GM10847 (cell line): ENCODE results near the gene KLF16.

Source experiments
- POLR2A ChIP-seq: IDR thresholded peaks from 2 replicates; pipeline ENCODE4 v1.6.1; 2011; ENCODE audit not compliant: insufficient read length; ENCODE audit errors: extremely low read depth

KLF16 gene

GRCh38 chr19:1826557-1827521, 36.5 kb downstream of the KLF16 start:
- TF ChIP-seq POLR2A: no peak

- TF ChIP-seq POLR2A: no peak
Observed at GRCh38 chr19:1825909-1826556, 37.3 kb downstream of the KLF16 start.

- no peak for TF ChIP-seq POLR2A
Observed at GRCh38 chr19:1824252-1824622, 39.1 kb downstream of the KLF16 start.

GRCh38 chr19:1823539-1824251, 39.7 kb downstream of the KLF16 start:
- TF ChIP-seq POLR2A: no peak

GRCh38 chr19:1823020-1823419, 40.4 kb downstream of the KLF16 start:
- no peak for TF ChIP-seq POLR2A

- TF ChIP-seq POLR2A: no peak
Observed at GRCh38 chr19:1822210-1822609, 41.2 kb downstream of the KLF16 start.

- TF ChIP-seq POLR2A: no peak
Observed at GRCh38 chr19:1819341-1820255, 43.8 kb downstream of the KLF16 start.

GRCh38 chr19:1818549-1819195, 44.7 kb downstream of the KLF16 start:
- no peak for TF ChIP-seq POLR2A

GRCh38 chr19:1817553-1818179, 45.7 kb downstream of the KLF16 start:
- TF ChIP-seq POLR2A: no peak

GRCh38 chr19:1816530-1817298, 46.7 kb downstream of the KLF16 start:
- TF ChIP-seq POLR2A: no peak

GRCh38 chr19:1815605-1816529, 47.5 kb downstream of the KLF16 start:
- TF ChIP-seq POLR2A: no peak
